CD14-positive monocyte (primary cell): ENCODE results near the gene BRIP1. TPM values are rescaled to one million over a fixed set of nuclear protein-coding genes. Genes with fewer than 3 reads are reported as not detected.

Source experiments
- DNase-seq, 3 donors: peaks; one replicate each; pipeline ENCODE4 v3.0.0-alpha.2; 2011 to 2022
- H2AFZ ChIP-seq: 2 replicates; pipeline ENCODE4 v1.6.0; 2012; ENCODE audit warnings: mild to moderate bottlenecking, low read depth, low read length, inconsistent platforms; ENCODE audit not compliant: insufficient read depth, poor library complexity, severe bottlenecking
- H3K27ac ChIP-seq, 2 donors: 1 replicate in 1 of 2; 2 replicates in 1 of 2; pipeline ENCODE4 v1.5.1; 2012 to 2013; ENCODE audit warnings: low read length in 2 of 2, control low read depth in 1 of 2, inconsistent platforms in 1 of 2, low read depth in 1 of 2, mild to moderate bottlenecking in 1 of 2
- H3K27me3 ChIP-seq, 2 donors: one replicate each; pipeline versions ENCODE4 v1.6.0 to v1.6.1; 2011 to 2013; ENCODE audit warnings: low read length in 2 of 2; ENCODE audit not compliant: control insufficient read depth in 2 of 2, insufficient read depth in 2 of 2
- H3K36me3 ChIP-seq, 2 donors: replicated peaks in 1 of 2; 1 replicate in 1 of 2; 2 replicates in 1 of 2; pipeline versions ENCODE4 v1.5.1 to v1.6.1; 2012 to 2013; ENCODE audit warnings: low read length in 2 of 2, control low read depth in 1 of 2, inconsistent platforms in 1 of 2, mild to moderate bottlenecking in 1 of 2; ENCODE audit not compliant: insufficient read depth in 2 of 2, control insufficient read depth in 1 of 2
- H3K4me1 ChIP-seq, 2 donors: 1 replicate in 1 of 2; 2 replicates in 1 of 2; pipeline versions ENCODE4 v1.5.1 to v1.6.1; 2012 to 2013; ENCODE audit warnings: low read length in 2 of 2, control low read depth in 1 of 2, inconsistent platforms in 1 of 2, mild to moderate bottlenecking in 1 of 2, moderate library complexity in 1 of 2; ENCODE audit not compliant: insufficient read depth in 2 of 2, control insufficient read depth in 1 of 2
- H3K4me2 ChIP-seq: replicated peaks from 2 replicates; pipeline ENCODE3; 2012; ENCODE audit warnings: low read length, moderate library complexity, mild to moderate bottlenecking; ENCODE audit not compliant: poor library complexity, severe bottlenecking; ENCODE audit errors: extremely low read depth
- H3K4me3 ChIP-seq, 3 experiments: fragments of 200-600 bp in 1 of 3; sonication (generic) in 1 of 3; replicated peaks in 1 of 3; 1 replicate in 2 of 3; 2 replicates in 1 of 3; pipeline ENCODE4 v1.5.1; 2011 to 2013; ENCODE audit warnings: low read length in 3 of 3, mild to moderate bottlenecking in 3 of 3, control low read depth in 2 of 3, low read depth in 2 of 3, inconsistent platforms in 1 of 3, moderate library complexity in 1 of 3
- H3K79me2 ChIP-seq: 2 replicates; pipeline ENCODE4 v1.6.0; 2012; ENCODE audit warnings: mild to moderate bottlenecking, control low read depth, inconsistent platforms, low read length, moderate library complexity; ENCODE audit not compliant: insufficient read depth
- H3K9ac ChIP-seq: 2 replicates; pipeline ENCODE4 v1.6.0; 2017; ENCODE audit warnings: low read length, mild to moderate bottlenecking; ENCODE audit not compliant: insufficient read depth, poor library complexity, severe bottlenecking
- H3K9me3 ChIP-seq, 2 donors: replicated peaks in 1 of 2; 1 replicate in 1 of 2; 2 replicates in 1 of 2; pipeline versions ENCODE4 v1.5.1 to v1.6.1; 2012 to 2013; ENCODE audit warnings: low read length in 2 of 2, control low read depth in 1 of 2; ENCODE audit not compliant: control insufficient read depth in 1 of 2, insufficient read depth in 1 of 2
- H4K20me1 ChIP-seq: 2 replicates; pipeline ENCODE4 v1.6.0; 2012; ENCODE audit warnings: mild to moderate bottlenecking, low read length, control low read depth, moderate library complexity; ENCODE audit not compliant: insufficient read depth
- H3K27ac Mint-ChIP-seq, 7 donors: one replicate each; pipeline ENCODE4 v1.8.0; 2020; ENCODE audit warnings: mild to moderate bottlenecking in 7 of 7, mixed read lengths in 7 of 7, moderate library complexity in 6 of 7, inconsistent platforms in 2 of 7
- H3K27me3 Mint-ChIP-seq, 3 donors: one replicate each; pipeline ENCODE4 v1.8.0; 2021 to 2022; ENCODE audit warnings: low read depth in 3 of 3, mild to moderate bottlenecking in 3 of 3, mixed read lengths in 3 of 3, moderate library complexity in 3 of 3, inconsistent platforms in 1 of 3
- H3K36me3 Mint-ChIP-seq, 2 donors: one replicate each; pipeline ENCODE4 v1.8.0; 2020; ENCODE audit warnings: mixed read lengths in 2 of 2, inconsistent platforms in 1 of 2, mild to moderate bottlenecking in 1 of 2
- H3K4me1 Mint-ChIP-seq: one replicate; pipeline ENCODE4 v1.8.0; 2020; ENCODE audit warnings: mild to moderate bottlenecking, mixed read lengths
- H3K4me3 Mint-ChIP-seq, 2 donors: one replicate each; pipeline ENCODE4 v1.8.0; 2020; ENCODE audit warnings: mild to moderate bottlenecking in 2 of 2, mixed read lengths in 2 of 2, moderate library complexity in 1 of 2
- H3K9me3 Mint-ChIP-seq, 7 donors: one replicate each; pipeline ENCODE4 v1.8.0; 2020 to 2022; ENCODE audit warnings: mixed read lengths in 7 of 7, mild to moderate bottlenecking in 6 of 7, moderate library complexity in 6 of 7, inconsistent platforms in 2 of 7
- CTCF ChIP-seq: fragments of 200-600 bp; IDR thresholded peaks from one replicate; pipeline ENCODE4 v1.8.0; 2022; ENCODE audit warnings: antibody characterized with exemption, mild to moderate bottlenecking
- WGBS: methylation state at CpG from one replicate; pipeline ENCODE4 v1.1.5; 2013; ENCODE audit warnings: missing lambda C conversion rate; ENCODE audit not compliant: insufficient coverage; 5-methylcytosine and 5-hydroxymethylcytosine counted together
- intact Hi-C, 2 donors: fragments of 100-400 bp; cut with micrococcal nuclease; formaldehyde crosslinking; loops; one replicate each; pipeline versions ENCODE4 v1.15.0 to v1.15.1; 2023
- polyA plus RNA-seq, 3 donors: library from polyadenylated mRNA; depleted of rRNA in 1 of 3; unstranded in 2 of 3; stranded (reverse) in 1 of 3; fragments of 300-500 nt in 2 of 3; fragments of >200 nt in 1 of 3; fragmentation: Illumina TruSeq in 2 of 3; gene quantifications; 1 replicate in 2 of 3; 2 replicates in 1 of 3; pipeline ENCODE4 v1.2.3, GENCODE V29; 2012 to 2021

The BRIP1 gene
- polyA plus RNA-seq, 3 donors, result 0.11 to 0.12 TPM; not detected in 1

- no peak overlapping the region for H3K9ac ChIP-seq
- no peaks in the 10 kb centered on the region for H4K20me1 ChIP-seq
- intact Hi-C loops, result no loop called here
- no peak for TF ChIP-seq CTCF
- DNase-seq, result no peak
- Mint-ChIP-seq H3K4me3 (no peak overlapping the region), H3K27ac (no peak overlapping the region), H3K27me3 (no peaks in the 10 kb centered on the region), H3K36me3 (peaks cover 4 to 47% of the 10 kb centered on the region in 2 donors), H3K4me1 (no peaks in the 10 kb centered on the region), H3K9me3 (peaks cover 10 to 34% (median 17%) of the 10 kb centered on the region in 7 donors)
- H3K4me2 ChIP-seq, result no peak overlapping the region
- no peaks in the 10 kb centered on the region for H3K27me3 ChIP-seq
- no CpG with 5 or more reads among the region's 1 CpG for WGBS
- H3K4me1 ChIP-seq, result no peaks in the 10 kb centered on the region
- H3K9me3 ChIP-seq, result peaks cover 8 to 15% of the 10 kb centered on the region in 2 donors
- H3K79me2 ChIP-seq, result no peaks in the 10 kb centered on the region
- H2AFZ ChIP-seq, result no peak overlapping the region
- H3K36me3 ChIP-seq, result peaks cover 0 to 23% of the 10 kb centered on the region in 2 donors
- no peak overlapping the region for H3K4me3 ChIP-seq
- no peak overlapping the region for H3K27ac ChIP-seq
These were observed 147.0 kb downstream of the BRIP1 start for GRCh38 chr17:61716225-61716829.

- Mint-ChIP-seq H3K27me3 (no peaks in the 10 kb centered on the region), H3K36me3 (peaks cover 10 to 57% of the 10 kb centered on the region in 2 donors), H3K4me3 (no peak overlapping the region), H3K4me1 (no peaks in the 10 kb centered on the region), H3K27ac (no peak overlapping the region), H3K9me3 (peaks cover 10 to 29% (median 18%) of the 10 kb centered on the region in 7 donors)
- Histone ChIP-seq H3K9me3 (peaks cover 4 to 15% of the 10 kb centered on the region in 2 donors), H4K20me1 (no peaks in the 10 kb centered on the region), H3K79me2 (no peaks in the 10 kb centered on the region), H3K9ac (no peak overlapping the region), H3K27ac (no peak overlapping the region), H2AFZ (no peak overlapping the region), H3K36me3 (peaks cover 0 to 23% of the 10 kb centered on the region in 2 donors), H3K4me2 (no peak overlapping the region), H3K4me3 (no peak overlapping the region), H3K4me1 (no peaks in the 10 kb centered on the region), H3K27me3 (no peaks in the 10 kb centered on the region)
- no CpG with 5 or more reads among the region's 1 CpG for WGBS
- intact Hi-C loops, result no loop called here
- DNase-seq, result no peak
- TF ChIP-seq CTCF, result no peak
These were observed 148.0 kb downstream of the BRIP1 start for GRCh38 chr17:61715348-61715747.
